GM18505 (cell line): Measurements from ENCODE around the gene MYH14.
"Not testable (repeated sequence)": the region's sequence is repeated elsewhere in the genome, so short reads cannot be mapped to it uniquely, and the experiment has no call there.

ENCODE experiments used
- ATAC-seq: cut with Tn5 transposase; IDR thresholded peaks from one replicate; pipeline ENCODE4 v1.9.1; 2021; ENCODE audit not compliant: unreplicated experiment
- POLR2A ChIP-seq: IDR thresholded peaks from 4 replicates; pipeline ENCODE4 v1.6.1; 2011; ENCODE audit warnings: borderline replicate concordance; ENCODE audit not compliant: insufficient read depth, insufficient read length; ENCODE audit errors: extremely low read depth

Gene MYH14

GRCh38 chr19:50321831-50322230 lies 118.4 kb downstream of the MYH14 start:
- TF ChIP-seq POLR2A = no peak
- ATAC-seq = no peak

GRCh38 chr19:50322234-50322633 lies 118.8 kb downstream of the MYH14 start:
- no peak for ATAC-seq
- no peak for TF ChIP-seq POLR2A

GRCh38 chr19:50322931-50323781 lies 119.7 kb downstream of the MYH14 start:
- no peak for ATAC-seq

GRCh38 chr19:50323782-50324133 lies 120.3 kb downstream of the MYH14 start:
- ATAC-seq = no peak
- TF ChIP-seq POLR2A = no peak

More at GRCh38 chr19:50322931-50323781, 119.7 kb downstream of the MYH14 start:
- no peak for TF ChIP-seq POLR2A

GRCh38 chr19:50324331-50324730 lies 120.9 kb downstream of the MYH14 start:
- no peak for ATAC-seq
- TF ChIP-seq POLR2A = no peak

GRCh38 chr19:50325310-50326100 lies 122.1 kb downstream of the MYH14 start:
- ATAC-seq = no peak
- no peak for TF ChIP-seq POLR2A

GRCh38 chr19:50326101-50326664 lies 122.8 kb downstream of the MYH14 start:
- ATAC-seq = no peak
- TF ChIP-seq POLR2A = no peak

- TF ChIP-seq POLR2A = no peak
- no peak for ATAC-seq
These were observed 123.6 kb downstream of the MYH14 start for GRCh38 chr19:50327013-50327412.

- ATAC-seq = no peak
- TF ChIP-seq POLR2A = no peak
These were observed 124.2 kb downstream of the MYH14 start for GRCh38 chr19:50327461-50328223.

GRCh38 chr19:50328224-50328872 lies 124.9 kb downstream of the MYH14 start:
- no peak for TF ChIP-seq POLR2A
- no peak for ATAC-seq

- peak; percentile 14 for ATAC-seq
- TF ChIP-seq POLR2A = no peak
These were observed 125.4 kb downstream of the MYH14 start for GRCh38 chr19:50328873-50329145.

- peak; percentile 84 for TF ChIP-seq POLR2A
- peak; percentile 41 for ATAC-seq
These were observed 125.9 kb downstream of the MYH14 start, which contains the start of gene KCNC3 for GRCh38 chr19:50329146-50329925. KCNC3 (minus strand) TSS chr19:50329377; CDS start chr19:50329082, 295 bp downstream.

GRCh38 chr19:50329926-50330294 lies 126.5 kb downstream of the MYH14 start:
- ATAC-seq = not testable (repeated sequence)
